GM18519 (cell line): ENCODE measurements around the gene IFNL2.
"Not testable (repeated sequence)": the region's sequence is repeated elsewhere in the genome, so short reads cannot be mapped to it uniquely, and the experiment has no call there.

Experiments
- ATAC-seq: cut with Tn5 transposase; IDR thresholded peaks from one replicate; pipeline ENCODE4 v1.9.1; 2021; ENCODE audit warnings: mild to moderate bottlenecking, moderate library complexity; ENCODE audit not compliant: unreplicated experiment, low FRiP score

IFNL2 gene

DNA sequence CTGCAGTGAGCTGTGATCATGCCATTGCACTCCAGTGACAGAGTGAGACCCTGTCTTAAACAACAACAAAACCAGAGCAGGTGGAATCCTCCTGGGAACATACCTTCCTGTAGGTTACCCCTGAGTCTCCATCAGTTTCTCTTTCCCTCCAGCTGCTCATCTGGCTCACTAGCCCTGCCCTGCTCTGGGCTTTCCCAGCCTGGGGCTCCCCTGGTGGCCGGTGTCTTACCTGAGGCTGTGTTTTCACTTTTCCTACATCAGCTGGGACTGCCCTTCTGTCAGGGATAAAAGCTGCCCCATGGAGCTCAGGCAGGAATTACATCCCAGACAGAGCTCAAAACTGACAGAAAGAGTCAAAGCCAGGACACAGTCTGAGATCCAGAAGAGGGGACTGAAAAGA, at the start of gene IFNL2:
TSS of gene IFNL2 (plus strand) at position 312 of the 400 bp plus-strand sequence. CDS start 173 bp downstream, outside the sequence.
- ATAC-seq: not testable (repeated sequence)

DNA sequence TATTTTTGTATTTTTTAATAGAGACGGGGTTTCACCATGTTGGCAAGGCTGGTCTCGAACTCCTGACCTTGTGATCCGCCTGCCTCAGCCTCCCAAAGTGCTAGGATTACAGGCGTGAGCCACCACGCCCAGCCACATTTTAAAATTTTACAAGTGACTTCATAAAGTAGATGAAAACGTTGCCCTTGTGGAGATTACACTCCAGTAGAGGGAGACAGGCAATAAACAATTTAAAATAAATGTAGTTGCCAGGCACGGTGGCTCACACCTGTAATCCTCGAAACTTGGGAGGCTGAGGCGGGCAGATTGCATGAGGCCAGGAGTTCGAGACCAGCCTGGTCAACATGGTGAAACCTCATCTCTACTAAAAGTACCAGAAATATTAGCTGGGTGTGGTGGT, 49.1 kb upstream of the IFNL2 start:
- not testable (repeated sequence) for ATAC-seq

DNA sequence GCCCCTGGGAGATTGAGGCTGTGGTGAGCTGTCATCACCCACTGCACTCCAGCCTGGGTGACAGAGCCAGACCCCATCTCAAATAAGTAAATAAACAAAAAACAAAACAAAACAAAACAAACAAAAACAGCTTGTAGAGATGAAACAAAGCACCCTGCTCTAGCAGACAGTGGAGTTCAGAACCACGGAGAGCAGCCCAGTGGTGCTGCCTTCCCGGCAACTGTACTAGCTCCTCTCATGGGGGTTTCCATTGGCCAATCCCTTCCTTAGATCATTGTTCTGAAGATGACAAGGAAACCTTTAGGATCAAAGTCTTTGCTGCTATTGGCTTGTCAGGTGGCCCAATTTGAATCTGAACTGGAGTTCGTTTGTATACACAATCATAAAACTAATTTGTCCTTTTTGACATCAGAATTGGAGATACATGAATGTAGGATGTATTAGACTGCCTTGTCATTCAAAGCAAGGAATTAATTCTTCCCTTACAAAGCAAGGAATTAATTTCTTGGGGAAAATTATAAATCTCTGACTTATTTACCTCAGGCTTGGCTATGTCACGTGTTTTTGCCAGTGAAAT, 44.4 kb upstream of the IFNL2 start:
- no peak for ATAC-seq

DNA sequence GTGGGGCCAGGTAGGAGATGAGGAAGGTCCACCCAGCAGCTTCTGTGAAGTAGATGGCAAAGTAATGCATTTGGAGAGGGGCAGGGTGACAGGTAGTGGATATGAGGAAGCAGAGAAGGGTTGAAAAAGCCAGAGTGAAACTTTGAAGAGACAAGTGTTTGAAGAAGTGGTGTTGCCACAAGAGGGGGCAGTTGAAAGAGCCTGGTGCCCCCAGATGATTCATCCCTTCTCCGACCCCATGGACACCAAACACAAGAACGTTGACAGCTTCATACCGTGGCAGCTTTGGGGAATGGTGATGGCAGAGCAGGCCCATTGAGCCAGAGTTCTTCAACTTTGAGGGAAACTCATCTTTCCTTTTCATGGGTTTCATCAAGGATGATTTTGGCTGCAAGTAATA, 43.3 kb upstream of the IFNL2 start:
- ATAC-seq: no peak

DNA sequence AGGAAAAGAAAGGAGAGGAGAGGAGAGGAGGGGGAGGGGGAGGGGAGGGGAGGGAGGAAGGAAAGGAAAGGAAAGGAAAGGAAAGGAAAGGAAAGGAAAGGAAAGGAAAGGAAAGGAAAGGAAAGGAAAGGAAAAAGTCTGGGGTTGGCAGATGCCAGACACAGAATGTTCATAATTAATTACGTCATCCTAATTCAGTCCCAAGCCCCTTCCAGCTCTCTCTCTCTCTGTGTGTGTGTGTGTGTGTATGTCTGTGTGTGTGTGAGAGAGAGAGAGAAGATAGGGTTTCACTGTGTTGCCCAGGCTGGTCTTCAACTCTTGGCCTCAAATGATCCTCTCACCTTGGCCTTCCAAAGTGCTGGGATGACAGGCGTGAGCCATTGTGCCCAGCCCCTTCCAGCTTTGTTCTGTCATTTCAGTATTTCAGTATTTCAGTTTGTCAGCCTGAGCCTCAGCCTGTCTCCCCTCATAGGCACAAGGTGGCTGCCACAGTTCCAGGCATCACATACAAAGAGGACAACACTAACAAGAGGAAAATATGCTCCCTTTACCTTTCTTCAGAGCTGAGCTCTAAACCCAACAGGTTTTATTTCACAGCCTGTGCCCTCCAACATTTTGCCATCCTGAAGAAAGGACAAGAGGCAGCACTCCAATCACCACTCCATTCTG, 38.0 kb upstream of the IFNL2 start:
- no peak for ATAC-seq

DNA sequence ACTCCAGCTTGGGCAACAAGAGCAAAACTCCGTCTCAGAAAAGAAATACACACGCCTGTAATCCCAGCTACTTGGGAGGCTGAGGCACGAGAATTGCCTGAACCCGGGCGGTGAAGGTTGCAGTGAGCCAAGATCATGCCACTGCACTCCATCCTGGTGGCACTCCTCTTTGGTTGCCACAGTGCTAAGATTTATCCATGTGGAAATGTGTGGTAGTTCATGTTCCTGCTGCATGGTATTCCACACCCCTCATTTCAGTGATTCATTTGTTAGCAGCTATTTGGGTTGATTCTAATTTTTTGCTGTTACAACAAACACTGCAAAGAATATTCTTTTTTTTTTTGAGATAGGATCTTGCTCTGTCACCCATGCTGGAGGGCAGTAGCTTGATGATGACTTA, 35.5 kb upstream of the IFNL2 start:
- ATAC-seq: no peak

DNA sequence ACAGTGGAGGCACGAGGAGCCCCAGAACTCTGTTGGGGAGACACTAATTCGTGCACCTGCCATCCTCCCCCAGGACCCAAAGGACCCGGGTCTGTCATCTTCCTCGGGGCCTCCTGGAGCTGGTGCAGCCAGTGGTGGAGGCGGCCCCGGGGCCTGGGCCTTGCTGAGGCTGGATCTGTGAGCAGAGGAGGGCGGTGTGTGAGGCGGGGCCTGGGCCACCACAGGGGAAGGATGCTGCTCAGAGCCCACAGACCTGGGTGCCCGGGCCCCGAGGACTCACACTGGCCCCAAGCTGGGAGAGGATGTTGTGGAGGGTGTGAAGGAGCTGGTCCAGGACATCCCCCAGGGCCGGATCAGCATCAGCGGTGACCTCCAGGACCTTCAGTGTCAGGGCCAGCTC, 31.7 kb upstream of the IFNL2 start:
- ATAC-seq: no peak

DNA sequence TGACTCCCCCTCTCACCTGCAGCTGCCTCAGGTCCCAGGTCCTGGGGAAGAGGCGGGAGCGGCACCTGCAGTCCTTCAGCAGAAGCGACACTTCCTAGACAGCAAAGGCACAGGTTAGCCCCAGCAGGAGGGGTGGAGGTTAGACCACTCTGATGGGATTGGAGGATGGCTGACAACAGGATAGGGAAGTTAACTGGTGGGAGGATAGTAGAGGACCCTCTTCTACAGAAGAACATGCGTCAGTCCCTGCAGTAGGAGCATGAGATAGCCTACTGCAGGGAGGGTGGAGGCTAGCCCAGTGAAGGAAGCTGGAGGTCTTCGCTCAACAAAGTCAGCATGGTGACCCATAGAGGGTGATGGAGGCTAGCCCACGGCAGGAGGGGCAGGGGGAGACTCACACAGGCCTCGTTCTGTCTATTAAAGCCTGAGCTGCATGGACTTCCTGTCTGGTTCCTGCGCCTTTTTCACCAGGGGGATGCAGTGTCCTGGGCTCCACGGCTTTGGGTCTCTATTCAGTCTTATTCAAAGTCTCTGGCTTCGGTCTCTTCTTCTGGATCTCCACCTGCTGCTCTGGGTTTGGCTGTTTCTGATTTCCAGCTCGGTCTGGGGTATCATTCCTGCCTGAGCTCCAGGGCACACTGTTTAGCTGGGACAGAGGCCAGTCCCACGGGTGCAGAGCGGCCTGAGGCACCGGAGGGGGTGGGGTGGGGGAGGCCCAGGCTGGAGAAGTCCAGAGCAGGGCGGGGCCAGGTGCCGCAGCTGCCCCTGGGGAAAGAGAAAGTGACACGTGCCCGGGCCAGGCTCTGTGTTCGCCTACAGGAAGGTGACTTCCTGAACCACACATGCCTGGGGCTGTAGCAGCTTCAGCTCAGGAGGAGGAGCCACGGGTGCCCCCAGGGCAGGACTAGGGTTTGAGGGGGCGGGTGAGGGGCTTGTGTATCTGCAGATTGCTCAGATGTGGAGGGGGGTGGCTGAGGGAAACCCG, 30.7 kb upstream of the IFNL2 start:
- ATAC-seq: no peak

DNA sequence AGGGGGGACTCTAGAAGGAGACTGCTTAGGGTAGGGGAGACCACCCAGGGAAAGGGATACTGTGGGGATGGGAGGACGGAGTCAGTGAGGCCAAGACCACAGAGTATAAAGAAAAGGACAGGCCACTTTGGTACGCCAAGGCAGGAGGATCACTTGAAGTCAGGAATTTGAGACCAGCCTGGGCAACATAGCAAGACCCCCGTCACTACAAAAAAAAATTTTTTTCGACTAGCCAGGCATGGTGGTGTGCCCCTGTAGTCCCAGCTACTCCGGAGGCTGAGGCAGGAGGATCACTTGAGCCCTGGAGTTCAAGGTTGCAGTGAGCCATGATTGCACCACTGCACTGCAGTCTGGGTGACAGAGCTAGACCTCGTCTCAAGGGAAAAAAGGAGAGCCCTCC, 30.0 kb upstream of the IFNL2 start:
- ATAC-seq: no peak

DNA sequence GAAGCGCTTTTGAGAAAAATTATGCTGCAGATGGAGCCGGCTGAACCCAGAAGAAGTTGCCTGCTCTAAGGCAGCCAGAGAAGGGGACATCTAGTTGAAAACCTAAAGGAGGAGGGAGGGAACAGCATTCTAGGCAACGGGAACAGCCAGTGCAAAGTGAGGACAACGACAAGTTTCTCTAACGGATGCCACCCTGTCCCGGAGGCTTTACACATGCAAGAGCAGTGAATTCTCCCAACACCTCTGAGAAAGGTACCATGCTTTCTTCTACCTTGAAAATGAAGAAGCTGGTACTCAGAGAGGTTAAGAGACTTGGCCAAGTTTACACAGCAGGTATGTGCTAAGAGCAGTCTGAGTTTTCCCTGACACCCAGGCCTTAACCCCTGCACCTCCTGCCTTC, 29.3 kb upstream of the IFNL2 start:
- ATAC-seq: no peak

DNA sequence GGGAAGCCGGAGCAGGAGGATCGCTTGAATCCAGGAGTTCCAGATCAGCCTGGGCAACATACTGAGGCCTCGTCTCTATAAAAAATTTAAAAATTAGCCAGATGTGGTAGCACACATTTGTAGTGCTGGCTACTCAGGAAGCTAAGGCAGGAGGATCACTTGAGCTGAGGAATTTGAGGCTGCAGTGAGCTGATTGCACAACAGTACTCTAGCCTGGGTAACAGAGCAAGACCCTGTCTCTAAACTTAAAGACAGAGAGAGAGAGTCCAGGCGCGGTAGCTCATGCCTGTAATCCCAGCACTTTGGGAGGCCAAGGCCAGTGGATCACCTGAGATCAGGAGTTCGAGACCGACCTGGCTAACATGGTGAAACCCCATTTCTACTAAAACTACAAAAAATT, 27.8 kb upstream of the IFNL2 start:
- no peak for ATAC-seq

DNA sequence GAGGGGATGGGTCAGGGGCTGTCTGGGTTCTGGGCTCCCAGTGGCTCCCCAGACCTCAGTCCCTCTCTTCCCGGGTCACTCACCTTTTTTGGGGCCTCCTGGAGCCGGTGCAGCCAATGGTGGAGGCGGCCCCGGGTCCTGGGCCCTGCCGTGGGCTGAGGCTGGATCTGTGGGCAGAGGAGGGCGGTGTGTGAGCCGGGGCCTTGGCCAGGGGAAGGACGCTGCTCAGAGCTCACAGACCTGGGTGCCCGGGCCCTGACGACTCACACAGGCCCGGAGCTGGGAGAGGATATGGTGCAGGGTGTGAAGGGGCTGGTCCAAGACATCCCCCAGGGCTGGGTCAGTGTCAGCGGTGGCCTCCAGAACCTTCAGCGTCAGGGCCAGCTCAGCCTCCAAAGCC, 24.5 kb upstream of the IFNL2 start:
- not testable (repeated sequence) for ATAC-seq

DNA sequence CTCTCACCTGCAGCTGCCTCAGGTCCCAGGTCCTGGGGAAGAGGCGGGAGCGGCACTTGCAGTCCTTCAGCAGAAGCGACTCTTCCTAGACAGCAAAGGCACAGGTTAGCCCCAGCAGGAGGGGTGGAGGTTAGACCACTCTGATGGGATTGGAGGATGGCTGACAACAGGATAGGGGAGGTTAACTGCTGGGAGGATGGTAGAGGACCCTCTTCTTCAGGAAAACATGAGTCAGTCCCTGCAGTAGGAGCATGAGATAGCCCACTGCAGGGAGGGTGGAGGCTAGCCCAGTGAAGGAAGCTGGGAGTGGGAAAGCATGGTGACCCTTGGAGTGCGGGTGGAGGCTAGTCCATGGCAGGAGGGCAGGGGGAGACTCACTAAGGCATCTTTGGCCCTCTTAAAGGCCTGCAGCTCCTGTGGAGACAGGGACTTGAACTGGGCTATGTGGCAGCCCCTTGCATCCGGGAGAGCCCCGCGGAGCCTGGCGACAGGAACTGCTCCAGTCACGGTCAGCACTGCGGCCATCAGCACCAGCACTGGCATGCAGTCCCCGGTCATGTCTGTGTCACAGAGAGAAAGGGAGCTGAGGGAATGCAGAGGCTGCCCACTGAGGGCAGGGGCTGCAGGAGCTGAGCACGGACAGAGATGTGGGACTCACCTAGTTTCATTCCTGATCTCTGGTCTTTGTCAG, 23.6 kb upstream of the IFNL2 start, which contains the start of gene IFNL3:
TSS of gene IFNL3 (minus strand) at position 597 of the 691 bp plus-strand sequence. CDS start at position 558, 39 bp downstream.
- not testable (repeated sequence) for ATAC-seq

DNA sequence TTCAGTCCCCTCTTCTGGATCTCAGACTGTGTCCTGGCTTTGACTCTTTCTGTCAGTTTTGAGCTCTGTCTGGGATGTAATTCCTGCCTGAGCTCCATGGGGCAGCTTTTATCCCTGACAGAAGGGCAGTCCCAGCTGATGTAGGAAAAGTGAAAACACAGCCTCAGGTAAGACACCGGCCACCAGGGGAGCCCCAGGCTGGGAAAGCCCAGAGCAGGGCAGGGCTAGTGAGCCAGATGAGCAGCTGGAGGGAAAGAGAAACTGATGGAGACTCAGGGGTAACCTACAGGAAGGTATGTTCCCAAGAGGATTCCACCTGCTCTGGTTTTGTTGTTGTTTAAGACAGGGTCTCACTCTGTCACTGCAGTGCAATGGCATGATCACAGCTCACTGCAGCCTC, 23.0 kb upstream of the IFNL2 start:
- ATAC-seq: not testable (repeated sequence)

DNA sequence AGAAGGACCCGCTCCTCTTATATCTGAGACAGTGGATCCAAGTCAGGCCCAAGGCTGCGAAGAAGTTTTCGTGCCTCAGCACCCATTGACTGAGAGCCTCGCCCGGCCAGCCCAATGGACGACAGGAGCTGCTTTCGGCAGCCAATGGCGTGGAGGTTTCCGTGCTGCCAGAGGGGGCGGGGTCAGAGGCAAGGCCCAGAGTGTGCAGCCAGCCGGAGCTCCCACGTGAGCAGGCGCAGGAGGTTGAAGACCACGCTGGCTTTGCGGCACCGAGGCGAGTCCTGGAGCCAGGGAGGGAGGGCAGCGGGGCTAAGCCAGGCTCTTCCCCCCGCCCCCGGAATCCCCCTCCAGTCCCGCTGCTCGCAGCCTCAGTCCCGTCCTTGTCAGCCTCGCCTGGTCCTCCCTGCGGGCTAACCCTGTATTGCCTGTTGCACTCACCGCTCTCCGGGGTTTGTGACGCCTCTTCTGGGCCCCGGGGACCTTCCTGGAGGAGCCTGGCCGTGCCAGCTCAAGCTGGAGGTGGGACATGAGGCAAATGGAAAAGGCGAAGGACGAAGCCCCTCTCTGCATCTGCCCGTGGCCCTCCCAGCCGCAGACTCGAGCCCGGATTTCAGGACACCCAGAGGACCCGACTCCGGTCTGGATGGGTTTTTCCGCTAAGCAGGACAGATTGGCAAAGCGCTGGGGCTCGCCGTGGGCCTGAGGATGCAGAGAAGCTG, 21.1 kb upstream of the IFNL2 start:
- ATAC-seq: no peak

DNA sequence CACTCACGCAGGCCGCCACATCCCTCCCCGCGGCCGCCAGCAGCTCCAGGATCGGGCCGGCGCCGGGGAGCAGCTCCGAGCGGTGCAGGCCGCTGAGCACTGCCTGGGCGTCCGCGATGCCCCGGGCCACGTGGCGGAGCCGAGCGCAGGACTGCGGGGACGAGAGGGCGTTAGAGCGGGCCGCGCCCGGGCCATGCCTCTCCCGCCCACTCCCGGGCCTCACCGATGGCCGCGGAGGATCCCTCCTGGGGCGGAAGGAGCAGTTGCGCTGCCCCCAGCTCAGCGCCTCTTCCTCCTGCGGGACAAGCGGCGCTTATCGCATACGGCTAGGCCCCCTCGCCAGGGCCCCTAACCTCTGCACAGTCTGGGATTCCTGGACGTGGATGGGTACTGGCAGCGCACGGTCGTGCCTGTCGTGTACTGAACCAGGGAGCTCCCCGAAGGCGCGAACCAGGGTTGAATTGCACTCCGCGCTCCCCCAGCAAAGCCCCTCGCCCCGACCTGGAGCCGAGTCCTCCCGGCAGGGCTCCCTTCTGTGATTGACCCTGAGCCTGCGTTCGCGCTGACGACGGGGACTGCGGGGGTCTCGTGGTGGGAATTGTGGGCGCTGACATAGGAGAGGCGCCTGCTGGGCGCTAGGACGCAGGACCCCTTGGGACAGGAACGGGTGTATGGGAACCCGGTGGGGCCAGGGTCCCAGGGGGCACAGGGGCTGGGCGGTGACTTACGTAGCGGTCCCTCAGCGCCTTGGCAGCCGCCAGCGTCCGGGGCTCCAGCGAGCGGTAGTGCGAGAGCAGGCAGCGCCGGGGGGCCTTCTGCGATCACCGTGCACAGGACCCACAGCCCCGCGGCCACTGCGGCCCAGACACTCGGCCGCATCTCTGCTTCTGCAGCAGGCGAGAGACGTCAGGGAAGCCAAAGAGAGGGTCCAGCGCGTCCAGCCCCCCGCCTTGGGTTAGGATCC, 20.2 kb upstream of the IFNL2 start:
- no peak for ATAC-seq

DNA sequence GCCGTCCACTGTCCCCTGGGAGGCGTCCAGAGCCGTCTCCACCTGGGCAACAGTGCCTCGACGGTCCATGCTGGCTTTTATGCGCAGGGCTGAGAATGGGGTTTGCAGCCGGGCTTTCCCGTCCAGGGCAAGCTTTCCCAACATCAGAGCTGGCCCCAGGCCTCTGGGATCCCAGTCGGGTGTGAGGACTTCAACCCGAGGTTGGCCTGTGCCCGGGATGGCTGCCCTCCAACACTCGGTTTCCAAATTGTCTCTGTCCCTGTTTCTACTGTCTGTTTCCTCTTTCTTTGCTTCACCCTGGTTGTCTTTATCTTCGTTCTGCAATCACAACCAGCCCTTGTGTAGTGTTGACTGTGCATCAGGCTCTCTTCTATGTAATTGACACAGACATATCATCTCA, 19.4 kb upstream of the IFNL2 start, which contains the start of gene IFNL4:
TSS of gene IFNL4 (minus strand) at position 51 of the 400 bp plus-strand sequence.
- no peak for ATAC-seq

DNA sequence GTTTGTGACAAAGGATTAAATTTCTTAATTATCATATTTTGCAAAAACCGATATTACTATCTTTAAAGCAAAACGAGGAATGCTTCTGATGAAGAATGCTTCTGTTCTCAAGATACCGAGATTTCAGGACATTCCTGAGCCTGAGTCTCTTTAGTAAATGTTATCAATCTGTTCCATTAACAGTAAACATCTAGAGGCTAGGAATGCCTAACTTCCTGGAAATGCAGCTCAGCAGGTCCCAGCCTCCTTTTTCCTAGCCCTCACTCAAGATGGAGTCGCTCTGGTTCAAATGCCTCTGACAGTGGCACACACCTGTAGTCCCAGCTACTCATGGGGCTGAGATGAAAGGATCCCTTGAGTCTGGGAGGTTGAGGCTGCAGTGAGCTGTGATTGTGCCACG, 17.1 kb upstream of the IFNL2 start:
- no peak for ATAC-seq

DNA sequence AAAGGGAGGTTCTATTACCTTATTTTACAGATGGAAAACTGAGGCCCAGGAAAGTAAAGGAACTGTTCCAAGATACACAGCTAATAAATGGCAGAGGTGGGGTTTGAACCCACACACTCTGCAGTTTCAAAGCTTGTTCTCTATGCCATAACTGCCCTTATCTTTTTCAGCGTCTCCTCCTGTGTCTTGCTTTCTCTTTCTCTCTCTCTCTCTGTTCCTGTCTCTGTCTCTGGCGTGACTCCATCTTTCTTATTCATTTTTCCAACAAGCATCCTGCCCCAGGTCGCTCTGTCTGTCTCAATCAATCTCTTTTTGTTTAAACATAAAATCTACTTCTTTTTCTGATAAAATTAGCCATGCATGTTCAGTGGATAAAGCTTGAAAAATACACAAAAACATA, 16.4 kb upstream of the IFNL2 start:
- no peak for ATAC-seq
